Keratinocyte (primary cell): ENCODE measurements around the gene TMX1.

Experiments used
- CTCF ChIP-seq, 3 experiments: IDR thresholded peaks in 1 of 3; conservative IDR thresholded peaks in 1 of 3; optimal IDR thresholded peaks in 1 of 3; 2 replicates in 2 of 3; 3 replicates in 1 of 3; pipeline versions ENCODE3 to v1.5.1; 2011; ENCODE audit warnings: low read length in 3 of 3, mild to moderate bottlenecking in 3 of 3, moderate library complexity in 2 of 3, control low read depth in 1 of 3, inconsistent platforms in 1 of 3; ENCODE audit not compliant: insufficient read depth in 2 of 3; ENCODE audit errors: extremely low read depth in 1 of 3
- EZH2 ChIP-seq: IDR thresholded peaks from one replicate; pipeline ENCODE4 v1.6.1; 2012; ENCODE audit warnings: inconsistent platforms, mild to moderate bottlenecking, low read length, moderate library complexity

- TF ChIP-seq CTCF (optimal IDR thresholded peaks at IDR 0.05 in 1 of 3, IDR thresholded peaks at IDR 0.05 in 1 of 3, conservative IDR thresholded peaks at IDR 0.05 in 1 of 3; ENCODE audit: extremely low read depth in 1 of 3, insufficient read depth in 2 of 3, low read length in 3 of 3) (peak in 1 of 3 experiments; percentile 11), EZH2 (no peak)
Observed at GRCh38 chr14:51202914-51203665, 37.0 kb upstream of the TMX1 start.
